ENCODE results near the gene ARHGAP24. TPM values are rescaled to one million over a fixed set of nuclear protein-coding genes. Genes with fewer than 3 reads are reported as not detected.
A peak's percentile ranks its signal among the peaks of the same experiment; 100 is the strongest.

The ARHGAP24 gene
- total and polyA plus RNA-seq, 4 donors = 10.0 to 79.4 (median 21.6) TPM

DNA sequence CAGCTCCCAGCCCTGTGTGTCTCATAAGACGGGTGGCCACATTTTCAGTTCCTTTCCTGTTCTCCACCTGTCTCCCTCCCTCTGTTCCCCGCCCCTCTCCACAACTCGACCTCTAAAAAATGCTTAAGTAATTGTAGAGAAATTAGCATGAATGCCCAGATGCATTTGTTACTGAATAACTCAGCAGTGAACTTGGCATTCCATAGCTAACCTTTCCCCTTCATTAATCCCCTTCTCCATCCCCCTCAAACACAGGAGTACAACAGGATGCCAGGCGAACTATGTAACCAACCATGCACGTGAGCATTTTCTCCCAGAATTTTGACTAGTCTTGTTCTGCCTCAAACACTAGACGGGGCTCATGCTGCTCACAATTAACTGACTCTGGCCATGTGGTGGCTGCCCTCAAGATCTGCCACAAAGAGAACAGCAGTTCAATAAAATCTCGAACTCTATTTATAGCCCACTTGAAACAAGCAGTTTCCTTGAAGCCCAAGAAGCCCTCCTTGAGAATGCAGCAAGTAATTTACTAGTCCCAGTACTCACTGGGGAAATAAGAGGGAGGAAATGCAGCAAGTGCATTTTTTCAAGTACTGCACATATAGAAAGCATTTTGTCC, 351.2 kb downstream of the ARHGAP24 start:
- Histone ChIP-seq H3K4me1 (ENCODE audit: control insufficient read depth in 5 of 5, insufficient read depth in 5 of 5, low read length in 5 of 5) (peaks cover 0 to 27% (median 3%) of the 10 kb centered on the region in 5 donors), H3K27me3 (ENCODE audit: control insufficient read depth in 3 of 3, insufficient read depth in 3 of 3, low read length in 2 of 3) (no peaks in the 10 kb centered on the region), H3K36me3 (ENCODE audit: control insufficient read depth in 4 of 4, insufficient read depth in 4 of 4, low read length in 4 of 4) (no peaks in the 10 kb centered on the region), H3K27ac (ENCODE audit: low read depth in 1 of 2, low read length in 1 of 2) (peak overlapping the region; percentile 33 to 49), H3K9me3 (ENCODE audit: control insufficient read depth in 4 of 4, insufficient read depth in 3 of 4, low read length in 3 of 4) (no peaks in the 10 kb centered on the region), H3K4me3 (no peak overlapping the region), H3K9ac (ENCODE audit: insufficient read depth in 1 of 2, low read length in 2 of 2) (no peak overlapping the region)
- peak; percentile 51 for ATAC-seq (ENCODE audit: insufficient read depth, low FRiP score)
- peak; percentile 61 to 79 (median 70) for DNase-seq
- TF ChIP-seq, protein P1, sequence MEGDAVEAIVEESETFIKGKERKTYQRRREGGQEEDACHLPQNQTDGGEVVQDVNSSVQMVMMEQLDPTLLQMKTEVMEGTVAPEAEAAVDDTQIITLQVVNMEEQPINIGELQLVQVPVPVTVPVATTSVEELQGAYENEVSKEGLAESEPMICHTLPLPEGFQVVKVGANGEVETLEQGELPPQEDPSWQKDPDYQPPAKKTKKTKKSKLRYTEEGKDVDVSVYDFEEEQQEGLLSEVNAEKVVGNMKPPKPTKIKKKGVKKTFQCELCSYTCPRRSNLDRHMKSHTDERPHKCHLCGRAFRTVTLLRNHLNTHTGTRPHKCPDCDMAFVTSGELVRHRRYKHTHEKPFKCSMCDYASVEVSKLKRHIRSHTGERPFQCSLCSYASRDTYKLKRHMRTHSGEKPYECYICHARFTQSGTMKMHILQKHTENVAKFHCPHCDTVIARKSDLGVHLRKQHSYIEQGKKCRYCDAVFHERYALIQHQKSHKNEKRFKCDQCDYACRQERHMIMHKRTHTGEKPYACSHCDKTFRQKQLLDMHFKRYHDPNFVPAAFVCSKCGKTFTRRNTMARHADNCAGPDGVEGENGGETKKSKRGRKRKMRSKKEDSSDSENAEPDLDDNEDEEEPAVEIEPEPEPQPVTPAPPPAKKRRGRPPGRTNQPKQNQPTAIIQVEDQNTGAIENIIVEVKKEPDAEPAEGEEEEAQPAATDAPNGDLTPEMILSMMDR (IDR thresholded peaks at IDR 0.05; ENCODE audit: control extremely low read depth, extremely low read depth) = no peak
- WGBS, 2 donors = 21 to 24% methylated on average over 7 of the region's 7 CpGs

DNA sequence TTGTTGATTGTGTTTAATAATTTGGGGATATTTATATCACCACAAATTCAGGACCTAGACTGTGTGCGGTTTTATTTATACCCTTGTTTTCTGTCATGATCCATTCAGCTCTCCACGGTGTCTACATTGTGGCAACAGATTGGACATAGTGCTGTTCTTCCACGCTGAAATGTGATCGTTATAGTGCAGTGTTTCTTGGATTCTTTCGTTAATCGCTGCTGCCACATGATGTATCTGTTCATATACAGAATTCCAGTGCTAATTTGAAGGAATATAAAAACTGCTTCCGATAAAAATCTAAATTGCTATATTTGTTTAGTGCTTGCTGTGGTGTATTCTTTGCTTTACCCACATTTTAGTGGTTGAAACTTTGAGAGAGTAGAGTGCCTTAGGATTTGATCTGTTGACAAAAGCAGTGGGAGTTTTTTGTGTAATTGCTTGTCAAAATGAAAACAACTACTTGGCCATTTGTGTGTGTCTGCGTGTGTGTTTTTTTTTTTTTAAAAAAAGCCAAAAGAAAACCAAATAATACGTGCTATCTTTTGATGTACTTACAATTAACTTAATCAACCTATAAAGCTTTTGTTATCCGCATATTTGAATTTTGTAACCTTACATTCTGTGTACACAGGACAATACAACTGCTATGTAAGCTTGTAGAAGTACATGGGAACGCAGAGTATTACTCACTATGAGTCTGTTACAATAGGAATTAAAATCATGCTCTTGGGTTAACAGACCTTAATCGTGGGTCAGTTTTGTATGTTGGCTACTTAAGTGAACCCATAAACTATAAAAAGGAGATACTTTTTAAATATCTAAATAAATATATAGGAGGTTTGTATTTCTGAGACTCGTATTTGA, 353.3 kb downstream of the ARHGAP24 start:
- Histone ChIP-seq H3K9me3 (ENCODE audit: control insufficient read depth in 4 of 4, insufficient read depth in 3 of 4, low read length in 3 of 4) (no peaks in the 10 kb centered on the region), H3K27me3 (ENCODE audit: control insufficient read depth in 3 of 3, insufficient read depth in 3 of 3, low read length in 2 of 3) (no peaks in the 10 kb centered on the region), H3K9ac (ENCODE audit: insufficient read depth in 1 of 2, low read length in 2 of 2) (peak overlapping the region; percentile 6 to 60), H3K4me3 (no peak overlapping the region), H3K4me1 (ENCODE audit: control insufficient read depth in 5 of 5, insufficient read depth in 5 of 5, low read length in 5 of 5) (peaks cover 0 to 25% (median 4%) of the 10 kb centered on the region in 5 donors), H3K36me3 (ENCODE audit: control insufficient read depth in 4 of 4, insufficient read depth in 4 of 4, low read length in 4 of 4) (no peaks in the 10 kb centered on the region), H3K27ac (ENCODE audit: low read depth in 1 of 2, low read length in 1 of 2) (peak overlapping the region in 1 of 2 donors; percentile 53)
- ATAC-seq (ENCODE audit: insufficient read depth, low FRiP score) = no peak
- TF ChIP-seq, protein P1 (IDR thresholded peaks at IDR 0.05; ENCODE audit: control extremely low read depth, extremely low read depth) = no peak
- WGBS, 2 donors = 63 to 82% methylated on average over 13 of the region's 13 CpGs
- DNase-seq = no peak

DNA sequence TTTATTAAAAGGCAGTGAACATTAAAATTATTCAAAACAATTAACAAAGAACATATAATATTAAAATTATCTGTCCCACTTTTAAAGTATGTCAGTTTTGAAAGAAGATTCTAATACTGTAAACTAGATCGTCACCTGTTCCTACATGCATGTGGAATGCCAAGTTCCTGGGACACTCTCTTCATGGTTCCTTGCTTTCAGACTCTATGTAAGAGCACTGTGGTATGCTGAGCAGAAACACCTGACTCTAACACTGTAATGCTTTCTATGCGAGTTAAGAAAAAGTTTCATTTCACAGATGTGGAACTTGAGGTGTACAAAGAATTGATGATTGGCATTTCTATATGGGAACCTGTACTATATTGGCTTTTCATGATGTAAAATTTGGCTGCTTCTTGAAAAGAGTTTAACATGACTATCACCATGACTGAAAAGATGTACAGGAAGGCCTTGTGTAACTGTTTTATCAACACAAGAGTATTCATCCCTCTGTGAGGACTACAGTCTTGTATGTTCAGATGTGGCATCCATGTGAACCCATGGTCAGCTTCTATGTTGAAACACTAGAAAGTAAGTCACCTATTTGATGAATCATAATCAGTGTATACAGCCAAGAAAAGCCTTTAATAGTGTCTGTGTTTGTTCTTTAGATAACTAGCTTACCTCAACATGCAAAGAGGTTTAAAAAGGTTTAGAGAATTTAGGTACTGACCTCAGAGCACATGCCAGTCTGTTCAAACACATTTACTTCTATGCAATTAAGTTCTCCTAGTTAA, 354.5 kb downstream of the ARHGAP24 start:
- no peak for DNase-seq
- Histone ChIP-seq H3K4me1 (ENCODE audit: control insufficient read depth in 5 of 5, insufficient read depth in 5 of 5, low read length in 5 of 5) (peaks cover 0 to 21% (median 1%) of the 10 kb centered on the region in 5 donors), H3K4me3 (no peak overlapping the region), H3K9ac (ENCODE audit: insufficient read depth in 1 of 2, low read length in 2 of 2) (no peak overlapping the region), H3K36me3 (ENCODE audit: control insufficient read depth in 4 of 4, insufficient read depth in 4 of 4, low read length in 4 of 4) (no peaks in the 10 kb centered on the region), H3K9me3 (ENCODE audit: control insufficient read depth in 4 of 4, insufficient read depth in 3 of 4, low read length in 3 of 4) (no peaks in the 10 kb centered on the region), H3K27me3 (ENCODE audit: control insufficient read depth in 3 of 3, insufficient read depth in 3 of 3, low read length in 2 of 3) (no peaks in the 10 kb centered on the region), H3K27ac (ENCODE audit: low read depth in 1 of 2, low read length in 1 of 2) (no peak overlapping the region)
- WGBS, 2 donors = 61 to 79% methylated on average over 2 of the region's 2 CpGs
- no peak for ATAC-seq (ENCODE audit: insufficient read depth, low FRiP score)
- TF ChIP-seq, protein P1 (IDR thresholded peaks at IDR 0.05; ENCODE audit: control extremely low read depth, extremely low read depth) = no peak

Measured in lung (tissue), 12 donors.